ENCODE results near the gene APOC4. TPM values are rescaled to one million over a fixed set of nuclear protein-coding genes. Genes with fewer than 3 reads are reported as not detected.

APOC4 gene, protein sequence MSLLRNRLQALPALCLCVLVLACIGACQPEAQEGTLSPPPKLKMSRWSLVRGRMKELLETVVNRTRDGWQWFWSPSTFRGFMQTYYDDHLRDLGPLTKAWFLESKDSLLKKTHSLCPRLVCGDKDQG
- total RNA-seq, result 100 to 1,000 TPM in 1 of 2 donors, 1 to 10 TPM in 1; 1.0 to 131 TPM
- 100 to 1,000 TPM; 418 to 420 TPM for polyA plus RNA-seq

DNA sequence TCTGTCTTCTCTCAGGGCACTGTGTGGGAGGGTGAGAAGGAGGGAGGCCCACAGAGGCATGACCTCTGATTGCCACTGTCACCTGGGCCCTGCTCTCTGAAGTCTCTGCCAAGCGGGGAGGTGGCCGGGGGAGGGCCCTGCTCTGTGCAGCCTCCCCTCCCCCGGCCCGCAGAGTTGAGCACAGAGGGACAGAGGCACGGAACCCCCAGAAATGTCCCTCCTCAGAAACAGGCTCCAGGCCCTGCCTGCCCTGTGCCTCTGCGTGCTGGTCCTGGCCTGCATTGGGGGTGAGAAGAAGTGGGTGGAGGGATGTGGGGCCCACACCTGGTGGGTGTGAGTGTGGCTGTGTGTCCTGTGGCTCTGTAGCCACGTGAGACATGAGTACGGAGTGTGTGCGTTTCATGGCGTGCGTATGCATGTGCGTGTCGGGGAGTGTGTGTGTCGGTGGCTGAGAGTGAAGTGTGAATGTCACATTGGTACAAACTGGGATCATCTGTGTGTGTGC is at the start of gene APOC4:
Gene APOC4, plus strand, starts transcription at position 171 of the 505 bp plus-strand sequence. Its CDS starts 41 bp downstream, at position 212.
- H3K9ac ChIP-seq (ENCODE audit: low read depth in 1 of 2, low read length in 2 of 2), result peak within 1 kb of the TSS; percentile 63 to 75
- no peaks in the 10 kb centered on the region for H3K27me3 ChIP-seq (ENCODE audit: control insufficient read depth in 4 of 4, insufficient read depth in 4 of 4, low read length in 3 of 4)
- peak within 1 kb of the TSS; percentile 91 to 93 for H3K27ac ChIP-seq (ENCODE audit: low read depth in 1 of 2, low read length in 2 of 2)
- H3K36me3 ChIP-seq (ENCODE audit: control insufficient read depth in 4 of 4, insufficient read depth in 3 of 4, low read depth in 1 of 4, low read length in 3 of 4), result no peaks in the 10 kb centered on the region
- DNase-seq (ENCODE audit: low spot score), result no peak
- peaks cover 0 to 36% (median 13%) of the 10 kb centered on the region in 4 donors for H3K4me1 ChIP-seq (ENCODE audit: control insufficient read depth in 4 of 4, insufficient read depth in 4 of 4, low read length in 3 of 4)
- WGBS, result 42% methylated on average over 14 of the region's 14 CpGs
- H3K4me3 ChIP-seq (ENCODE audit: low read depth in 1 of 3, low read length in 3 of 3), result peak within 1 kb of the TSS; percentile 60 to 82 (median 66)
- H3K9me3 ChIP-seq (ENCODE audit: control insufficient read depth in 4 of 4, low read length in 3 of 4), result no peaks in the 10 kb centered on the region
- TF ChIP-seq YY1 (IDR thresholded peaks at IDR 0.05) (peak; percentile 61), SP1 (IDR thresholded peaks at IDR 0.05) (peak; percentile 71), TAF1 (conservative IDR thresholded peaks at IDR 0.05) (peak; percentile 75), FOXA1 (IDR thresholded peaks at IDR 0.05) (peak; percentile 9), HNF4A (conservative IDR thresholded peaks at IDR 0.05) (peak; percentile 48 to 68), RXRA (IDR thresholded peaks at IDR 0.05) (peak; percentile 95), HNF4G (IDR thresholded peaks at IDR 0.05) (no peak), EGR1 (IDR thresholded peaks at IDR 0.05; ENCODE audit: low read depth in 2 of 2) (peak; percentile 36 to 74), NR2F2 (IDR thresholded peaks at IDR 0.05) (no peak), RAD21 (IDR thresholded peaks at IDR 0.05) (peak in 1 of 2 donors; percentile 56), JUND (IDR thresholded peaks at IDR 0.05) (peak; percentile 17 to 41), GABPA (IDR thresholded peaks at IDR 0.05 in 1 of 2, conservative IDR thresholded peaks at IDR 0.05 in 1 of 2) (no peak), FOXA2 (IDR thresholded peaks at IDR 0.05) (no peak)
- TF ChIP-seq, protein P1, sequence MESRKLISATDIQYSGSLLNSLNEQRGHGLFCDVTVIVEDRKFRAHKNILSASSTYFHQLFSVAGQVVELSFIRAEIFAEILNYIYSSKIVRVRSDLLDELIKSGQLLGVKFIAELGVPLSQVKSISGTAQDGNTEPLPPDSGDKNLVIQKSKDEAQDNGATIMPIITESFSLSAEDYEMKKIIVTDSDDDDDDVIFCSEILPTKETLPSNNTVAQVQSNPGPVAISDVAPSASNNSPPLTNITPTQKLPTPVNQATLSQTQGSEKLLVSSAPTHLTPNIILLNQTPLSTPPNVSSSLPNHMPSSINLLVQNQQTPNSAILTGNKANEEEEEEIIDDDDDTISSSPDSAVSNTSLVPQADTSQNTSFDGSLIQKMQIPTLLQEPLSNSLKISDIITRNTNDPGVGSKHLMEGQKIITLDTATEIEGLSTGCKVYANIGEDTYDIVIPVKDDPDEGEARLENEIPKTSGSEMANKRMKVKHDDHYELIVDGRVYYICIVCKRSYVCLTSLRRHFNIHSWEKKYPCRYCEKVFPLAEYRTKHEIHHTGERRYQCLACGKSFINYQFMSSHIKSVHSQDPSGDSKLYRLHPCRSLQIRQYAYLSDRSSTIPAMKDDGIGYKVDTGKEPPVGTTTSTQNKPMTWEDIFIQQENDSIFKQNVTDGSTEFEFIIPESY (IDR thresholded peaks at IDR 0.05), result peak; percentile 65
- TF ChIP-seq, protein P2, sequence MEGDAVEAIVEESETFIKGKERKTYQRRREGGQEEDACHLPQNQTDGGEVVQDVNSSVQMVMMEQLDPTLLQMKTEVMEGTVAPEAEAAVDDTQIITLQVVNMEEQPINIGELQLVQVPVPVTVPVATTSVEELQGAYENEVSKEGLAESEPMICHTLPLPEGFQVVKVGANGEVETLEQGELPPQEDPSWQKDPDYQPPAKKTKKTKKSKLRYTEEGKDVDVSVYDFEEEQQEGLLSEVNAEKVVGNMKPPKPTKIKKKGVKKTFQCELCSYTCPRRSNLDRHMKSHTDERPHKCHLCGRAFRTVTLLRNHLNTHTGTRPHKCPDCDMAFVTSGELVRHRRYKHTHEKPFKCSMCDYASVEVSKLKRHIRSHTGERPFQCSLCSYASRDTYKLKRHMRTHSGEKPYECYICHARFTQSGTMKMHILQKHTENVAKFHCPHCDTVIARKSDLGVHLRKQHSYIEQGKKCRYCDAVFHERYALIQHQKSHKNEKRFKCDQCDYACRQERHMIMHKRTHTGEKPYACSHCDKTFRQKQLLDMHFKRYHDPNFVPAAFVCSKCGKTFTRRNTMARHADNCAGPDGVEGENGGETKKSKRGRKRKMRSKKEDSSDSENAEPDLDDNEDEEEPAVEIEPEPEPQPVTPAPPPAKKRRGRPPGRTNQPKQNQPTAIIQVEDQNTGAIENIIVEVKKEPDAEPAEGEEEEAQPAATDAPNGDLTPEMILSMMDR (IDR thresholded peaks at IDR 0.05; ENCODE audit: low read depth, low read length, missing input control), result no peak
- TF ChIP-seq, protein P3, sequence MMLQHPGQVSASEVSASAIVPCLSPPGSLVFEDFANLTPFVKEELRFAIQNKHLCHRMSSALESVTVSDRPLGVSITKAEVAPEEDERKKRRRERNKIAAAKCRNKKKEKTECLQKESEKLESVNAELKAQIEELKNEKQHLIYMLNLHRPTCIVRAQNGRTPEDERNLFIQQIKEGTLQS (IDR thresholded peaks at IDR 0.05), result no peak
- TF ChIP-seq, protein P4, sequence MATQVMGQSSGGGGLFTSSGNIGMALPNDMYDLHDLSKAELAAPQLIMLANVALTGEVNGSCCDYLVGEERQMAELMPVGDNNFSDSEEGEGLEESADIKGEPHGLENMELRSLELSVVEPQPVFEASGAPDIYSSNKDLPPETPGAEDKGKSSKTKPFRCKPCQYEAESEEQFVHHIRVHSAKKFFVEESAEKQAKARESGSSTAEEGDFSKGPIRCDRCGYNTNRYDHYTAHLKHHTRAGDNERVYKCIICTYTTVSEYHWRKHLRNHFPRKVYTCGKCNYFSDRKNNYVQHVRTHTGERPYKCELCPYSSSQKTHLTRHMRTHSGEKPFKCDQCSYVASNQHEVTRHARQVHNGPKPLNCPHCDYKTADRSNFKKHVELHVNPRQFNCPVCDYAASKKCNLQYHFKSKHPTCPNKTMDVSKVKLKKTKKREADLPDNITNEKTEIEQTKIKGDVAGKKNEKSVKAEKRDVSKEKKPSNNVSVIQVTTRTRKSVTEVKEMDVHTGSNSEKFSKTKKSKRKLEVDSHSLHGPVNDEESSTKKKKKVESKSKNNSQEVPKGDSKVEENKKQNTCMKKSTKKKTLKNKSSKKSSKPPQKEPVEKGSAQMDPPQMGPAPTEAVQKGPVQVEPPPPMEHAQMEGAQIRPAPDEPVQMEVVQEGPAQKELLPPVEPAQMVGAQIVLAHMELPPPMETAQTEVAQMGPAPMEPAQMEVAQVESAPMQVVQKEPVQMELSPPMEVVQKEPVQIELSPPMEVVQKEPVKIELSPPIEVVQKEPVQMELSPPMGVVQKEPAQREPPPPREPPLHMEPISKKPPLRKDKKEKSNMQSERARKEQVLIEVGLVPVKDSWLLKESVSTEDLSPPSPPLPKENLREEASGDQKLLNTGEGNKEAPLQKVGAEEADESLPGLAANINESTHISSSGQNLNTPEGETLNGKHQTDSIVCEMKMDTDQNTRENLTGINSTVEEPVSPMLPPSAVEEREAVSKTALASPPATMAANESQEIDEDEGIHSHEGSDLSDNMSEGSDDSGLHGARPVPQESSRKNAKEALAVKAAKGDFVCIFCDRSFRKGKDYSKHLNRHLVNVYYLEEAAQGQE (IDR thresholded peaks at IDR 0.05), result no peak
- TF ChIP-seq, protein P5, sequence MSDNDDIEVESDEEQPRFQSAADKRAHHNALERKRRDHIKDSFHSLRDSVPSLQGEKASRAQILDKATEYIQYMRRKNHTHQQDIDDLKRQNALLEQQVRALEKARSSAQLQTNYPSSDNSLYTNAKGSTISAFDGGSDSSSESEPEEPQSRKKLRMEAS (IDR thresholded peaks at IDR 0.05), result peak; percentile 32

Data from liver (tissue), 9 donors.